ENCODE results near the gene PNMA5. TPM values are rescaled to one million over a fixed set of nuclear protein-coding genes. Genes with fewer than 3 reads are reported as not detected.

PNMA5 gene
- total and polyA plus RNA-seq, 2 of the 8 experiments (the other 6 are each of a cell fraction or from before 2014, with no cell fraction given) = 0.11 TPM

- no peaks in the 10 kb centered on the region; a peak in 1 of 8 replicates for H3K36me3 ChIP-seq (ENCODE audit: control insufficient read depth in 2 of 4, insufficient read depth in 4 of 4, low read length in 3 of 4)
- WGBS, 2 experiments (ENCODE audit: extremely low coverage in 1 of 2, insufficient coverage in 1 of 2, insufficient read length in 1 of 2, insufficient replicate concordance in 2 of 2, low coverage in 1 of 2, low lambda C conversion rate in 2 of 2, missing lambda C conversion rate in 1 of 2) = 88% methylated on average over 1 of the region's 1 CpG; no CpG with 5 or more reads in 1 of the 2 experiments
- H3K9ac ChIP-seq (replicated peaks in 1 of 4; ENCODE audit: extremely low read depth in 1 of 4, low read depth in 3 of 4, low read length in 3 of 4) = no peak overlapping the region
- H3K79me1 ChIP-seq (ENCODE audit: low read depth, low read length) = no peaks in the 10 kb centered on the region
- DNase-seq (ENCODE audit: low read depth in 1 of 2, low spot score in 2 of 2) (no peak), FAIRE-seq (no peak)
- no peak overlapping the region for H2AK5ac ChIP-seq (ENCODE audit: low read depth, low read length)
- no peak overlapping the region for H4K91ac ChIP-seq (replicated peaks; ENCODE audit: insufficient read length, low read length)
- POLR2A ChIA-PET (ENCODE audit: partially characterized antibody) = no interaction called here
- no peak overlapping the region for H2BK15ac ChIP-seq (ENCODE audit: low read length)
- H2BK12ac ChIP-seq (ENCODE audit: low read depth, low read length) = no peak overlapping the region
- no peak overlapping the region for H2BK120ac ChIP-seq (replicated peaks; ENCODE audit: low read depth, low read length)
- TF ChIP-seq CREB1 (IDR thresholded peaks at IDR 0.05) (no peak), SUZ12 (IDR thresholded peaks at IDR 0.05; ENCODE audit: low read length) (no peak)
- no peak overlapping the region for H2BK5ac ChIP-seq (ENCODE audit: low read depth, low read length)
- no peak overlapping the region for H3K56ac ChIP-seq (replicated peaks; ENCODE audit: insufficient read length, low read depth, low read length)
- no peaks in the 10 kb centered on the region for H3K79me2 ChIP-seq (ENCODE audit: control insufficient read depth in 1 of 2, insufficient read depth in 2 of 2, low read length in 2 of 2)
- no peaks in the 10 kb centered on the region for H3K9me3 ChIP-seq (ENCODE audit: insufficient read depth in 2 of 2, low read depth in 1 of 2, low read length in 1 of 2)
- no peak overlapping the region for H2BK20ac ChIP-seq (ENCODE audit: low read length)
- H3K27me3 ChIP-seq (replicated peaks in 1 of 4; ENCODE audit: control insufficient read depth in 3 of 4, extremely low read depth in 1 of 4, insufficient read depth in 3 of 4, low read length in 3 of 4) = no peaks in the 10 kb centered on the region
- H3K23ac ChIP-seq (ENCODE audit: insufficient read length) = no peak overlapping the region
- H4K8ac ChIP-seq (ENCODE audit: extremely low read depth, insufficient read depth, low read length) = no peak overlapping the region
- no peak overlapping the region for H3K4me2 ChIP-seq (ENCODE audit: insufficient read depth in 1 of 2, low read depth in 2 of 2, low read length in 2 of 2)
- peaks cover 0 to 1% of the 10 kb centered on the region in 2 experiments for H4K20me1 ChIP-seq (replicated peaks in 1 of 2; ENCODE audit: control insufficient read depth in 1 of 2, insufficient read depth in 2 of 2, low read length in 2 of 2)
- H3K18ac ChIP-seq (ENCODE audit: extremely low read depth, low read length) = no peak overlapping the region
- H3K4ac ChIP-seq (replicated peaks; ENCODE audit: insufficient read length, low read depth, low read length) = no peak overlapping the region
- H3K4me1 ChIP-seq (replicated peaks in 1 of 4; ENCODE audit: control insufficient read depth in 3 of 4, insufficient read depth in 4 of 4, low read length in 3 of 4) = peaks cover 0 to 4% (median 0%) of the 10 kb centered on the region in 4 experiments; a peak in 2 of 7 replicates
- CTCF ChIA-PET (ENCODE audit: partially characterized antibody) = interaction anchor here (1.6 to 3.6 kb wide), 4 partner anchors 10 to 28 kb away, joined by 4 to 10 read pairs (median 6); no protein-coding TSS in a partner anchor
- no peaks in the 10 kb centered on the region for H3K23me2 ChIP-seq (ENCODE audit: low read depth, low read length)
- no peak overlapping the region for H4K5ac ChIP-seq (ENCODE audit: insufficient read length, low read depth, low read length)
- no peak overlapping the region for H2AFZ ChIP-seq (ENCODE audit: low read length)
- H3K27ac ChIP-seq (ENCODE audit: low read depth, low read length) = no peak overlapping the region
- H3K4me3 ChIP-seq (ENCODE audit: extremely low read depth in 1 of 4, insufficient read depth in 2 of 4, low read depth in 3 of 4, low read length in 4 of 4) = no peak overlapping the region
- no peak overlapping the region for H3K14ac ChIP-seq (ENCODE audit: insufficient read length)
Observed at GRCh38 chrX:152943826-152944225, 50.1 kb downstream of the PNMA5 start.
